Pancreas (tissue), 10 donors: ENCODE measurements around the gene FSTL4. TPM values are rescaled to one million over a fixed set of nuclear protein-coding genes. Genes with fewer than 3 reads are reported as not detected.

ENCODE experiments used
- ATAC-seq, 4 donors: fragments of 200-7000 bp; cut with Tn5 transposase; one replicate each; pipeline versions ENCODE4 v1.8.0 to v1.9.1; 2020; ENCODE audit warnings: mild to moderate bottlenecking in 4 of 4, moderate library complexity in 4 of 4
- DNase-seq, 6 donors: peaks; one replicate each; pipeline ENCODE4 v3.0.0-alpha.2; 2020
- FAIRE-seq: peaks from 2 replicates; lab custom pipeline; 2012; peaks lifted over from hg19 to GRCh38; lab: Jason Lieb, UNC
- H3K27ac ChIP-seq, 4 donors: fragments of 200-600 bp; sonication (generic); 1 replicate in 3 of 4; 2 replicates in 1 of 4; pipeline versions ENCODE4 v1.5.0 to v1.8.0; 2020
- H3K27me3 ChIP-seq, 4 donors: fragments of 200-600 bp; one replicate each; pipeline ENCODE4 v1.8.0; 2021
- H3K36me3 ChIP-seq, 3 donors: fragments of 200-600 bp; sonication (generic) in 1 of 3; one replicate each; pipeline versions ENCODE4 v1.5.0 to v1.8.0; 2020 to 2021
- H3K4me1 ChIP-seq, 3 donors: fragments of 200-600 bp; one replicate each; pipeline ENCODE4 v1.8.0; 2021
- H3K4me3 ChIP-seq, 4 donors: fragments of 200-600 bp; sonication (generic) in 2 of 4; one replicate each; pipeline versions ENCODE4 v1.5.0 to v1.8.0; 2020 to 2021
- H3K9me3 ChIP-seq, 4 donors: fragments of 200-600 bp; one replicate each; pipeline ENCODE4 v1.8.0; 2021
- CTCF ChIP-seq, 4 donors: fragments of 200-600 bp; sonication (generic) in 3 of 4; IDR thresholded peaks; one replicate each; pipeline versions ENCODE4 v1.5.0 to v1.8.0; 2021; ENCODE audit warnings: antibody characterized with exemption in 4 of 4
- WGBS, 2 donors: extraction: QIAGEN DNeasy Blood & Tissue Kit; methylation state at CpG; one replicate each; pipeline ENCODE4 v1.1.7; 2013; 5-methylcytosine and 5-hydroxymethylcytosine counted together
- intact Hi-C, 3 donors: fragments of 100-400 bp; cut with DNase I; formaldehyde crosslinking; loops; one replicate each; pipeline versions ENCODE4 v1.11.1 to v1.14.2; 2022
- polyA plus RNA-seq, 2 donors: library from polyadenylated mRNA; stranded (reverse); fragments of 200-250 nt; gene quantifications; one replicate each; pipeline ENCODE4 v1.2.3, GENCODE V29; 2013
- total RNA-seq, 6 donors: library from RNA; stranded (reverse); fragmentation: NEBNext Ultra II Directional in 4 of 6; extraction: Animal tissue kit (Norgen Biotek cat#: 25700) in 4 of 6; gene quantifications; one replicate each; pipeline versions ENCODE4 v1.2.1 to v1.2.4, GENCODE V29; 2021 to 2023
- donor health status: healthy with polysubstance abuse.
- donor health status: DM: no; HTN: no; CAD: no; lungs with moderate emphysema.
- donor health status: DM: no; HTN: no; CAD: no.
- donor health status: control.
- donor health status: control.
- donor health status: Bipolar disorder and iron deficiency.
- donor health status: DM: yes; HTN: yes; CAD: no.
- donor health status: DM: no; HTN: no; CAD: no.
- donor health status: DM: no; HTN: no; CAD: no.
- donor health status: DM: yes; HTN: yes; CAD: no.

The FSTL4 gene
- total and polyA plus RNA-seq, 8 donors = 0.68 to 2.4 (median 1.4) TPM

- H3K36me3 ChIP-seq = no peaks in the 10 kb centered on the region
- WGBS, 2 donors = 73 to 77% methylated on average over 14 of the region's 14 CpGs
- intact Hi-C loops = no loop called here
- H3K4me3 ChIP-seq = no peak overlapping the region
- no peaks in the 10 kb centered on the region for H3K4me1 ChIP-seq
- DNase-seq (no peak), ATAC-seq (no peak), FAIRE-seq (no peak)
- H3K27me3 ChIP-seq = no peaks in the 10 kb centered on the region
- no peak for TF ChIP-seq CTCF (IDR thresholded peaks at IDR 0.05)
- H3K9me3 ChIP-seq = no peaks in the 10 kb centered on the region
- H3K27ac ChIP-seq = no peak overlapping the region
Observed at GRCh38 chr5:133381571-133382365, 230.6 kb downstream of the FSTL4 start.

GRCh38 chr5:133381041-133381440, 231.3 kb downstream of the FSTL4 start:
- no peak for TF ChIP-seq CTCF (IDR thresholded peaks at IDR 0.05)
- H3K27me3 ChIP-seq = no peaks in the 10 kb centered on the region
- no peaks in the 10 kb centered on the region for H3K36me3 ChIP-seq
- H3K4me1 ChIP-seq = no peaks in the 10 kb centered on the region
- DNase-seq (no peak), ATAC-seq (no peak), FAIRE-seq (no peak)
- WGBS, 2 donors = 42 to 46% methylated on average over 3 of the region's 3 CpGs
- no peak overlapping the region for H3K4me3 ChIP-seq
- H3K9me3 ChIP-seq = no peaks in the 10 kb centered on the region
- intact Hi-C loops = no loop called here
- no peak overlapping the region for H3K27ac ChIP-seq

GRCh38 chr5:133377736-133378135, 234.6 kb downstream of the FSTL4 start:
- Histone ChIP-seq H3K9me3 (no peaks in the 10 kb centered on the region), H3K27me3 (no peaks in the 10 kb centered on the region), H3K36me3 (no peaks in the 10 kb centered on the region), H3K4me1 (no peaks in the 10 kb centered on the region), H3K27ac (no peak overlapping the region), H3K4me3 (no peak overlapping the region)
- no peak for DNase-seq
- ATAC-seq = no peak
- no peak for FAIRE-seq
- 63 to 66% methylated on average over 3 of the region's 3 CpGs for WGBS, 2 donors
- TF ChIP-seq CTCF (IDR thresholded peaks at IDR 0.05) = no peak
- intact Hi-C loops = no loop called here

- no peak for ATAC-seq
- DNase-seq = no peak
- H3K9me3 ChIP-seq = no peaks in the 10 kb centered on the region
- H3K4me3 ChIP-seq = no peak overlapping the region
- 64 to 81% methylated on average over 1 of the region's 1 CpG for WGBS, 2 donors
- H3K27ac ChIP-seq = no peak overlapping the region
- intact Hi-C loops = no loop called here
- H3K4me1 ChIP-seq = no peaks in the 10 kb centered on the region
- TF ChIP-seq CTCF (IDR thresholded peaks at IDR 0.05) = no peak
- H3K36me3 ChIP-seq = no peaks in the 10 kb centered on the region
- H3K27me3 ChIP-seq = no peaks in the 10 kb centered on the region
- FAIRE-seq = no peak
Observed at GRCh38 chr5:133376986-133377385, 235.4 kb downstream of the FSTL4 start.
